DND-41 (cell line): ENCODE results near the gene UNC79.

Experiments used
- EZH2 ChIP-seq: IDR thresholded peaks from 3 replicates; pipeline ENCODE4 v1.6.1; 2012; ENCODE audit warnings: borderline replicate concordance, low read depth, mild to moderate bottlenecking, moderate library complexity, low read length, inconsistent platforms; ENCODE audit not compliant: severe bottlenecking
- TF ChIP-seq, protein P1 (sequence below): IDR thresholded peaks from 2 replicates; pipeline ENCODE4 v1.5.1; 2012; ENCODE audit warnings: borderline replicate concordance, low read length, moderate library complexity, mild to moderate bottlenecking; ENCODE audit not compliant: poor library complexity, severe bottlenecking; ENCODE audit errors: extremely low read depth

DNA sequence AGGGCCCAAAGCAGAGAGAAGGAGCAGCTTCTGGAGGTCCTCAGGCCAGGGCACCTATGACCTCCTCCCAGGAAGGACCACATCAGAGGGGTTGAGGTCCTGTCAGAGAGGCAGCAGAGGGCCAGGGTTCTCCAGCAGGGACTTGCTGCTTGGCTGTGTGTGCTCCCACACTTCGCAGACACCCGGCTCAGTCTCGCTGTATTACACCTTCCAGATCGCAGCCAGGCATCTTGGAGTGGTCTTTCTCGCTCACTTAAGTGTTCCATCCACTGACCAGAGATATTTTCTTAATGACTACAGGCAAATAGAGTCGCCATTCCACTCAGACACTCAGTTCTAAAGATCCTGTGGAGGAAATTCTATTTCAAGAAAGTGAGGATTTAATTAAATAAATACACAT lies 273.2 kb downstream of the UNC79 start:
- TF ChIP-seq, protein P1, sequence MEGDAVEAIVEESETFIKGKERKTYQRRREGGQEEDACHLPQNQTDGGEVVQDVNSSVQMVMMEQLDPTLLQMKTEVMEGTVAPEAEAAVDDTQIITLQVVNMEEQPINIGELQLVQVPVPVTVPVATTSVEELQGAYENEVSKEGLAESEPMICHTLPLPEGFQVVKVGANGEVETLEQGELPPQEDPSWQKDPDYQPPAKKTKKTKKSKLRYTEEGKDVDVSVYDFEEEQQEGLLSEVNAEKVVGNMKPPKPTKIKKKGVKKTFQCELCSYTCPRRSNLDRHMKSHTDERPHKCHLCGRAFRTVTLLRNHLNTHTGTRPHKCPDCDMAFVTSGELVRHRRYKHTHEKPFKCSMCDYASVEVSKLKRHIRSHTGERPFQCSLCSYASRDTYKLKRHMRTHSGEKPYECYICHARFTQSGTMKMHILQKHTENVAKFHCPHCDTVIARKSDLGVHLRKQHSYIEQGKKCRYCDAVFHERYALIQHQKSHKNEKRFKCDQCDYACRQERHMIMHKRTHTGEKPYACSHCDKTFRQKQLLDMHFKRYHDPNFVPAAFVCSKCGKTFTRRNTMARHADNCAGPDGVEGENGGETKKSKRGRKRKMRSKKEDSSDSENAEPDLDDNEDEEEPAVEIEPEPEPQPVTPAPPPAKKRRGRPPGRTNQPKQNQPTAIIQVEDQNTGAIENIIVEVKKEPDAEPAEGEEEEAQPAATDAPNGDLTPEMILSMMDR: no peak
- no peak for TF ChIP-seq EZH2
